ENCODE measurements around the gene ZMAT2.

ZMAT2 gene

GRCh38 chr5:140733098-140733497, 32.9 kb downstream of the ZMAT2 start:
- no peak overlapping the region for H3K4me3 ChIP-seq (replicated peaks; ENCODE audit: low read depth, low read length)
- no peak for TF ChIP-seq CTCF (IDR thresholded peaks at IDR 0.05; ENCODE audit: low read length, missing control alignments)
- no peak for DNase-seq (ENCODE audit: low read depth)

GRCh38 chr5:140734354-140734753, 34.1 kb downstream of the ZMAT2 start:
- peak; percentile 20 for TF ChIP-seq CTCF (IDR thresholded peaks at IDR 0.05; ENCODE audit: low read length, missing control alignments)
- no peak overlapping the region for H3K4me3 ChIP-seq (replicated peaks; ENCODE audit: low read depth, low read length)
- DNase-seq (ENCODE audit: low read depth) = peak; percentile 14

- H3K4me3 ChIP-seq (replicated peaks; ENCODE audit: low read depth, low read length) = no peak overlapping the region
- DNase-seq (ENCODE audit: low read depth) = no peak
- TF ChIP-seq CTCF (IDR thresholded peaks at IDR 0.05; ENCODE audit: low read length, missing control alignments) = no peak
Observed at GRCh38 chr5:140737486-140737885, 37.2 kb downstream of the ZMAT2 start.

- no peak for TF ChIP-seq CTCF (IDR thresholded peaks at IDR 0.05; ENCODE audit: low read length, missing control alignments)
- no peak for DNase-seq (ENCODE audit: low read depth)
- H3K4me3 ChIP-seq (replicated peaks; ENCODE audit: low read depth, low read length) = no peak overlapping the region
Observed at GRCh38 chr5:140741967-140742366, 41.7 kb downstream of the ZMAT2 start.

GRCh38 chr5:140753561-140753960, 53.3 kb downstream of the ZMAT2 start:
- H3K4me3 ChIP-seq (replicated peaks; ENCODE audit: low read depth, low read length) = no peak overlapping the region
- no peak for DNase-seq (ENCODE audit: low read depth)
- TF ChIP-seq CTCF (IDR thresholded peaks at IDR 0.05; ENCODE audit: low read length, missing control alignments) = no peak

All from fibroblast of pulmonary artery (primary cell).